K562 (cell line): ENCODE results near the gene CSTPP1. TPM values are rescaled to one million over a fixed set of nuclear protein-coding genes. Genes with fewer than 3 reads are reported as not detected.

Experiments
- EZH2 ChIP-seq: IDR thresholded peaks from 2 replicates; pipeline ENCODE4 v1.6.1; 2012; ENCODE audit warnings: low read depth, mild to moderate bottlenecking, inconsistent platforms, low read length, borderline replicate concordance
- ZNF384 ChIP-seq: IDR thresholded peaks from 2 replicates; pipeline ENCODE4 v1.6.1; 2012; ENCODE audit warnings: low read depth, low read length, improper control_type of control experiment
- polyA plus RNA-seq, 8 experiments: library from polyadenylated mRNA; depleted of rRNA in 4 of 8; stranded (reverse) in 5 of 8; unstranded in 3 of 8; fragments of >200 nt; fragmentation: Nextera tagmentation in 2 of 8; fragmentation: Illumina TruSeq in 1 of 8; extraction: Ambion mirVana in 2 of 8; extraction: Trizol in 1 of 8; gene quantifications; 2 replicates each; pipeline versions ENCODE4 v1.2.1 to v1.2.3, GENCODE V29; 2011 to 2014; ENCODE audit warnings: inconsistent platforms in 1 of 8, missing spikeins in 1 of 8
- total RNA-seq, 7 experiments: library from RNA; depleted of rRNA in 6 of 7; stranded (reverse); fragments of >200 nt in 6 of 7; fragmentation: Illumina TruSeq in 2 of 7; extraction: Trizol in 2 of 7; gene quantifications; 2 replicates each; pipeline versions ENCODE4 v1.2.1 to v1.2.3, GENCODE V29; 2011 to 2021; ENCODE audit warnings: low replicate concordance in 1 of 7
- TF ChIP-seq, protein P1 (sequence below), 2 experiments: fragments of 200-800 bp in 1 of 2; sonication (Bioruptor generic) in 1 of 2; sonication (generic) in 1 of 2; formaldehyde crosslinking in 1 of 2; IDR thresholded peaks in 1 of 2; conservative IDR thresholded peaks in 1 of 2; 2 replicates each; pipeline versions ENCODE4 v1.5.0 to v1.6.1; 2016 to 2020; ENCODE audit warnings: missing compliant biosample characterization in 1 of 2, missing genetic modification characterization in 1 of 2, missing genetic modification reagents in 1 of 2
- TF ChIP-seq, protein P2 (sequence below): sonication (generic); formaldehyde crosslinking; IDR thresholded peaks from 2 replicates; pipeline ENCODE4 v1.4.0; 2020; ENCODE audit warnings: mild to moderate bottlenecking, missing genetic modification reagents

CSTPP1 gene
- total and polyA plus RNA-seq, 9 of the 15 experiments (the other 6 are each of a cell fraction or from before 2014, with no cell fraction given) = 6.5 to 17.8 (median 9.2) TPM

DNA sequence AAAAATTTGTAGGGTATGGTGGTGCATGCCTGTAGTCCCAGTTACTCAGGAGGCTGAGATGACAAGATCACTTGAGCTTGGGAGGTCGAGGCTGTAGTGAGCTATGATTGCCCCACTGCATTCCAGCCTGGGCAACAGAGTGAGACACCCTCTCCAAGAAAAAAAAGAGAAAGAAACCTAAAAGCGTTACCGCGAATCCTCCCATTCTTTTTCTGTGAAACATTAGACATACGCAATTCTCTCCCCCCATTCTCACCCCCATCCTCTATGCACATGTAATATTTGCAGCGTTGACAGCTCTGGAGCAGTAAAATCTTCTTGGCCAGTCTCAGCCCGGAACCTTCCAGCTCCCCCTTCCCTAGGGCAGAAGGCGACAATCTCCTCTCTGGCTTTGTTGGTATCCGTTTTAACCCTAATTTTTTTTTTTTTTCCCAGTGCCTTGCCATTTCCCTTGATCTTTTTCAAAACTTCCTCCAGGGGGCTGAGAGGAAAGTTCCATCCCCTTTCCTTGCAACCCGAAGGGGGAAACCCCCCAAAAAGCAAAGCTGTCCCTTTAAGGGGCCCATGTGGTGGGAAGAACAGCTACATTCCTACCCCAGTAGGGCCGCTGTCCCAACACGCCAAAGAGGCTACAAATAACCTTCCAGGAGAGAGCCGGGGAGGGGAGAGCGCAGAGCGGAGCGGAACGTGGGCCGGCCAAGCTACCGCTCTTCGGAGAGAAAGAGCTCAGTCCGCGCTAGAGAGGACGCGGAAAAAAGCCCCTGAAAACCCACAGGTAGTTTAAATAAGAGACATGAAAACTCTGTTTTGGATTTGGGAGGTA, 20.1 kb upstream of the CSTPP1 start (continued):
- TF ChIP-seq, protein P1, sequence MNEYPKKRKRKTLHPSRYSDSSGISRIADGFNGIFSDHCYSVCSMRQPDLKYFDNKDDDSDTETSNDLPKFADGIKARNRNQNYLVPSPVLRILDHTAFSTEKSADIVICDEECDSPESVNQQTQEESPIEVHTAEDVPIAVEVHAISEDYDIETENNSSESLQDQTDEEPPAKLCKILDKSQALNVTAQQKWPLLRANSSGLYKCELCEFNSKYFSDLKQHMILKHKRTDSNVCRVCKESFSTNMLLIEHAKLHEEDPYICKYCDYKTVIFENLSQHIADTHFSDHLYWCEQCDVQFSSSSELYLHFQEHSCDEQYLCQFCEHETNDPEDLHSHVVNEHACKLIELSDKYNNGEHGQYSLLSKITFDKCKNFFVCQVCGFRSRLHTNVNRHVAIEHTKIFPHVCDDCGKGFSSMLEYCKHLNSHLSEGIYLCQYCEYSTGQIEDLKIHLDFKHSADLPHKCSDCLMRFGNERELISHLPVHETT (CRISPR knock-in tag; conservative IDR thresholded peaks at IDR 0.05 in 1 of 2, IDR thresholded peaks at IDR 0.05 in 1 of 2) = no peak
- 0 out of 2 replicates have a peak, but pooled peaks have one; percentile 9 for TF ChIP-seq ZNF384
- TF ChIP-seq, protein P2, sequence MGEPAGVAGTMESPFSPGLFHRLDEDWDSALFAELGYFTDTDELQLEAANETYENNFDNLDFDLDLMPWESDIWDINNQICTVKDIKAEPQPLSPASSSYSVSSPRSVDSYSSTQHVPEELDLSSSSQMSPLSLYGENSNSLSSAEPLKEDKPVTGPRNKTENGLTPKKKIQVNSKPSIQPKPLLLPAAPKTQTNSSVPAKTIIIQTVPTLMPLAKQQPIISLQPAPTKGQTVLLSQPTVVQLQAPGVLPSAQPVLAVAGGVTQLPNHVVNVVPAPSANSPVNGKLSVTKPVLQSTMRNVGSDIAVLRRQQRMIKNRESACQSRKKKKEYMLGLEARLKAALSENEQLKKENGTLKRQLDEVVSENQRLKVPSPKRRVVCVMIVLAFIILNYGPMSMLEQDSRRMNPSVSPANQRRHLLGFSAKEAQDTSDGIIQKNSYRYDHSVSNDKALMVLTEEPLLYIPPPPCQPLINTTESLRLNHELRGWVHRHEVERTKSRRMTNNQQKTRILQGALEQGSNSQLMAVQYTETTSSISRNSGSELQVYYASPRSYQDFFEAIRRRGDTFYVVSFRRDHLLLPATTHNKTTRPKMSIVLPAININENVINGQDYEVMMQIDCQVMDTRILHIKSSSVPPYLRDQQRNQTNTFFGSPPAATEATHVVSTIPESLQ = no peak
- TF ChIP-seq EZH2 = no peak
